ENCODE results near the gene GPR158.
"Not testable (repeated sequence)": the region's sequence is repeated elsewhere in the genome, so short reads cannot be mapped to it uniquely, and the experiment has no call there.

The GPR158 gene

DNA sequence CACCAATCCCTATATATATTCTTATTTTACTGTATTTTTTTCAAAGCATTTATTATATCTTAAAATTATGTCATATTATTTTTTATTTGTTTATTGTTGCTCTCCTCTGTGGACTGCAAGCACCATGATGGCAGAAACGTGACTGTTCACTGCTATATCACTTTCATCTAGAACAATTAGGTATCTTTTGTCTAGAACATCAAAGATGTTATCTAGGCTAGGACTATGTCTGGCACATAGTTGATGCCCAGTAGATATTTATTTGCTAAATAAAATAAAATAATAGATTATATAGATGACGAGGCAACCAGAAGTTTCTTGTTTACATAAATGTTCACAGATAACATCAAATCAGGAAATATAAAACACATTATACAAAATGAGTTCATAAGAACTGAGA is 12.4 kb upstream of the GPR158 start:
- H4K20me1 ChIP-seq (ENCODE audit: low read depth, low read length) = no peaks in the 10 kb centered on the region
- no peak overlapping the region for H3K27ac ChIP-seq (ENCODE audit: low read depth, low read length)
- H3K4me3 ChIP-seq (ENCODE audit: insufficient read depth, low read length, poor library complexity, severe bottlenecking) = no peak overlapping the region
- no peaks in the 10 kb centered on the region for H3K9me3 ChIP-seq (ENCODE audit: insufficient read depth, low read length)
- no peak overlapping the region for H3K9ac ChIP-seq (ENCODE audit: low read length)
- H3K79me2 ChIP-seq (ENCODE audit: insufficient read depth, low read length) = no peaks in the 10 kb centered on the region
- no peaks in the 10 kb centered on the region for H3K27me3 ChIP-seq (ENCODE audit: low read length)
- no peaks in the 10 kb centered on the region for H3K36me3 ChIP-seq (ENCODE audit: low read length)
- no peak overlapping the region for H2AFZ ChIP-seq (ENCODE audit: low read depth, low read length, severe bottlenecking)
- H3K9me2 ChIP-seq (replicated peaks; ENCODE audit: insufficient read depth, low read length) = no peaks in the 10 kb centered on the region
- no peaks in the 10 kb centered on the region for H3F3A ChIP-seq (ENCODE audit: insufficient read depth)
- TF ChIP-seq, protein P1, sequence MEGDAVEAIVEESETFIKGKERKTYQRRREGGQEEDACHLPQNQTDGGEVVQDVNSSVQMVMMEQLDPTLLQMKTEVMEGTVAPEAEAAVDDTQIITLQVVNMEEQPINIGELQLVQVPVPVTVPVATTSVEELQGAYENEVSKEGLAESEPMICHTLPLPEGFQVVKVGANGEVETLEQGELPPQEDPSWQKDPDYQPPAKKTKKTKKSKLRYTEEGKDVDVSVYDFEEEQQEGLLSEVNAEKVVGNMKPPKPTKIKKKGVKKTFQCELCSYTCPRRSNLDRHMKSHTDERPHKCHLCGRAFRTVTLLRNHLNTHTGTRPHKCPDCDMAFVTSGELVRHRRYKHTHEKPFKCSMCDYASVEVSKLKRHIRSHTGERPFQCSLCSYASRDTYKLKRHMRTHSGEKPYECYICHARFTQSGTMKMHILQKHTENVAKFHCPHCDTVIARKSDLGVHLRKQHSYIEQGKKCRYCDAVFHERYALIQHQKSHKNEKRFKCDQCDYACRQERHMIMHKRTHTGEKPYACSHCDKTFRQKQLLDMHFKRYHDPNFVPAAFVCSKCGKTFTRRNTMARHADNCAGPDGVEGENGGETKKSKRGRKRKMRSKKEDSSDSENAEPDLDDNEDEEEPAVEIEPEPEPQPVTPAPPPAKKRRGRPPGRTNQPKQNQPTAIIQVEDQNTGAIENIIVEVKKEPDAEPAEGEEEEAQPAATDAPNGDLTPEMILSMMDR (IDR thresholded peaks at IDR 0.05; ENCODE audit: insufficient read depth, low read length, poor library complexity, severe bottlenecking) = no peak
- no peak for TF ChIP-seq EZH2phosphoT487 (conservative IDR thresholded peaks at IDR 0.05; ENCODE audit: low read length)
- no peak overlapping the region for H3K4me2 ChIP-seq (ENCODE audit: low read depth, low read length, poor library complexity, severe bottlenecking)

- H3K27me3 ChIP-seq (ENCODE audit: low read length); H4K20me1 ChIP-seq (ENCODE audit: low read depth, low read length); H3K4me3 ChIP-seq (ENCODE audit: insufficient read depth, low read length, poor library complexity, severe bottlenecking); H3K79me2 ChIP-seq (ENCODE audit: insufficient read depth, low read length); H3K9ac ChIP-seq (ENCODE audit: low read length); H3K4me2 ChIP-seq (ENCODE audit: low read depth, low read length, poor library complexity, severe bottlenecking); H3K27ac ChIP-seq (ENCODE audit: low read depth, low read length); H3F3A ChIP-seq (ENCODE audit: insufficient read depth); H2AFZ ChIP-seq (ENCODE audit: low read depth, low read length, severe bottlenecking); H3K9me2 ChIP-seq (replicated peaks; ENCODE audit: insufficient read depth, low read length); H3K36me3 ChIP-seq (ENCODE audit: low read length); H3K9me3 ChIP-seq (ENCODE audit: insufficient read depth, low read length): not testable (repeated sequence)
Observed at GRCh38 chr10:25163464-25163863, 11.3 kb upstream of the GPR158 start.

- Histone ChIP-seq H3K36me3 (ENCODE audit: low read length) (no peaks in the 10 kb centered on the region), H3K79me2 (ENCODE audit: insufficient read depth, low read length) (no peaks in the 10 kb centered on the region), H4K20me1 (ENCODE audit: low read depth, low read length) (no peaks in the 10 kb centered on the region), H3F3A (ENCODE audit: insufficient read depth) (no peaks in the 10 kb centered on the region), H2AFZ (ENCODE audit: low read depth, low read length, severe bottlenecking) (no peak overlapping the region), H3K4me3 (ENCODE audit: insufficient read depth, low read length, poor library complexity, severe bottlenecking) (no peak overlapping the region), H3K27me3 (ENCODE audit: low read length) (no peaks in the 10 kb centered on the region), H3K4me2 (ENCODE audit: low read depth, low read length, poor library complexity, severe bottlenecking) (no peak overlapping the region), H3K9me3 (ENCODE audit: insufficient read depth, low read length) (no peaks in the 10 kb centered on the region), H3K27ac (ENCODE audit: low read depth, low read length) (no peak overlapping the region), H3K9me2 (replicated peaks; ENCODE audit: insufficient read depth, low read length) (no peaks in the 10 kb centered on the region), H3K9ac (ENCODE audit: low read length) (no peak overlapping the region)
- TF ChIP-seq, protein P1 (IDR thresholded peaks at IDR 0.05; ENCODE audit: insufficient read depth, low read length, poor library complexity, severe bottlenecking) = no peak
- no peak for TF ChIP-seq EZH2phosphoT487 (conservative IDR thresholded peaks at IDR 0.05; ENCODE audit: low read length)
Observed at GRCh38 chr10:25169740-25170139, 5.1 kb upstream of the GPR158 start.

DNA sequence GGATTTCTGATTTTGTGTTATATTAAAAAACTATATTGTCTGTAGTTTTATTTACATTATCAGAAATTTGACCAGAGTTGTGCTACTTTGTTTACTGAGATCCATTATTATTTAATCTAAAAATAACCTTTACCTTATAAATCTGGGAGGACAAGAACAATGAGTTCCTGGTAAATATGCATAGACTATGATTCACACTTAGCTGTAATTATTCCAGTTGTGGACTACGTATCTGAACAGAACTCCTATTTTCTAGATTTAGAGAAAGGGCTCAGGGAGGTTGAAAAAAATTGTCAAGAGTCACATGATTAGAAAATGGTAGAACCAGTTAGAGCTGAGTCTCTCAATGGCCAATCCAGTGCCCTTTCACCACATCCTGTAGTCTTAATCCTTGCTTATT is 4.2 kb upstream of the GPR158 start:
- H3K4me3 ChIP-seq (ENCODE audit: insufficient read depth, low read length, poor library complexity, severe bottlenecking) = no peak overlapping the region
- TF ChIP-seq EZH2phosphoT487 (conservative IDR thresholded peaks at IDR 0.05; ENCODE audit: low read length) = no peak
- TF ChIP-seq, protein P1 (IDR thresholded peaks at IDR 0.05; ENCODE audit: insufficient read depth, low read length, poor library complexity, severe bottlenecking) = no peak

More for the DNA sequence above, 4.2 kb upstream of the GPR158 start:
- Histone ChIP-seq H3K27ac (ENCODE audit: low read depth, low read length) (no peak overlapping the region), H3K27me3 (ENCODE audit: low read length) (no peaks in the 10 kb centered on the region), H3K9ac (ENCODE audit: low read length) (no peak overlapping the region), H2AFZ (ENCODE audit: low read depth, low read length, severe bottlenecking) (no peak overlapping the region), H4K20me1 (ENCODE audit: low read depth, low read length) (no peaks in the 10 kb centered on the region), H3K9me2 (replicated peaks; ENCODE audit: insufficient read depth, low read length) (no peaks in the 10 kb centered on the region), H3K9me3 (ENCODE audit: insufficient read depth, low read length) (no peaks in the 10 kb centered on the region), H3K4me2 (ENCODE audit: low read depth, low read length, poor library complexity, severe bottlenecking) (no peak overlapping the region), H3K36me3 (ENCODE audit: low read length) (no peaks in the 10 kb centered on the region), H3K79me2 (ENCODE audit: insufficient read depth, low read length) (no peaks in the 10 kb centered on the region), H3F3A (ENCODE audit: insufficient read depth) (no peaks in the 10 kb centered on the region)
